Vagina (tissue), 2 donors: ENCODE data around the gene SCN11A.

Experiments
- CTCF ChIP-seq, 3 experiments: fragments of 450-650 bp in 2 of 3; fragments of 200-600 bp in 1 of 3; sonication (generic) in 1 of 3; IDR thresholded peaks; one replicate each; pipeline ENCODE4 v1.5.1; 2017 to 2019; ENCODE audit warnings: antibody characterized with exemption in 3 of 3, mild to moderate bottlenecking in 2 of 3, moderate library complexity in 2 of 3
- POLR2A ChIP-seq, 2 donors: fragments of 450-650 bp; IDR thresholded peaks; one replicate each; pipeline ENCODE4 v1.6.1; 2017; ENCODE audit warnings: antibody characterized with exemption in 2 of 2, mild to moderate bottlenecking in 2 of 2, moderate library complexity in 2 of 2
- POLR2AphosphoS5 ChIP-seq, 2 donors: sonication (generic); formaldehyde crosslinking; IDR thresholded peaks; one replicate each; pipeline ENCODE4 v1.9.0; 2017; ENCODE audit warnings: antibody characterized with exemption in 2 of 2, mild to moderate bottlenecking in 2 of 2, low read depth in 1 of 2; ENCODE audit not compliant: insufficient read depth in 1 of 2

- TF ChIP-seq CTCF (IDR thresholded peaks at IDR 0.05) (no peak), POLR2A (IDR thresholded peaks at IDR 0.05) (no peak), POLR2AphosphoS5 (IDR thresholded peaks at IDR 0.05; ENCODE audit: insufficient read depth in 1 of 2, low read depth in 1 of 2) (no peak)
These were observed 1.7 kb downstream of the SCN11A start for GRCh38 chr3:39050029-39050428.
